ENCODE measurements around the gene TCEANC2. TPM values are rescaled to one million over a fixed set of nuclear protein-coding genes. Genes with fewer than 3 reads are reported as not detected.

TCEANC2 gene
- polyA plus RNA-seq, 1 of the 3 experiments (the other 2 are of a cell fraction): 4.7 TPM

- no peaks in the 10 kb centered on the region for H3K9me2 ChIP-seq
- ChIA-PET POLR2A (no interaction called here), CTCF (interaction anchor here (2.1 kb wide), 1 partner anchor 11 kb away, joined by 13 read pairs; no protein-coding TSS in a partner anchor)
- no peak overlapping the region for H2AFZ ChIP-seq (ENCODE audit: low read depth)
- no peak for TF ChIP-seq GATA2 (CRISPR knock-in tag; IDR thresholded peaks at IDR 0.05)
- no peak for TF ChIP-seq YY1 (IDR thresholded peaks at IDR 0.05; ENCODE audit: low read depth)
- TF ChIP-seq MXI1 (IDR thresholded peaks at IDR 0.05; ENCODE audit: low read depth, low read length): no peak
- TF ChIP-seq EZH2phosphoT487 (IDR thresholded peaks at IDR 0.05; ENCODE audit: borderline replicate concordance, low read depth): no peak
- no peak for TF ChIP-seq CTCF (IDR thresholded peaks at IDR 0.05)
- no peak for TF ChIP-seq RAD21 (IDR thresholded peaks at IDR 0.05; ENCODE audit: low read length)
- no peak for TF ChIP-seq PBX3 (IDR thresholded peaks at IDR 0.05)
- TF ChIP-seq ELF1 (IDR thresholded peaks at IDR 0.05): no peak
- TF ChIP-seq FOXJ3 (CRISPR knock-in tag; IDR thresholded peaks at IDR 0.05): no peak
- TF ChIP-seq IRF3 (IDR thresholded peaks at IDR 0.05; ENCODE audit: low read depth, low read length): no peak
- TF ChIP-seq NFIC (IDR thresholded peaks at IDR 0.05; ENCODE audit: borderline replicate concordance): no peak
- TF ChIP-seq SIN3A (IDR thresholded peaks at IDR 0.05; ENCODE audit: borderline replicate concordance, low read depth, low read length): no peak
- no peak for TF ChIP-seq RFX5 (IDR thresholded peaks at IDR 0.05; ENCODE audit: low read length)
- no peak for TF ChIP-seq MEF2A (IDR thresholded peaks at IDR 0.05; ENCODE audit: borderline replicate concordance, low read depth)
- no peak for TF ChIP-seq CHD2 (IDR thresholded peaks at IDR 0.05; ENCODE audit: low read length, partially characterized antibody)
- TF ChIP-seq FOXM1 (IDR thresholded peaks at IDR 0.05; ENCODE audit: low read depth): no peak
- TF ChIP-seq JUND (IDR thresholded peaks at IDR 0.05): no peak
- no peak for TF ChIP-seq USF1 (IDR thresholded peaks at IDR 0.05; ENCODE audit: borderline replicate concordance, low read depth)
- H3K9ac ChIP-seq: no peak overlapping the region
- no peaks in the 10 kb centered on the region for H3K79me2 ChIP-seq (ENCODE audit: insufficient read depth)
- no peak for DNase-seq
- no peaks in the 10 kb centered on the region for H4K20me1 ChIP-seq (ENCODE audit: insufficient read depth)
- H3K4me1 ChIP-seq (ENCODE audit: control insufficient read depth in 1 of 2, insufficient read depth in 2 of 2, low read depth in 1 of 2, low read length in 1 of 2): peaks cover 0 to 20% of the 10 kb centered on the region in 2 experiments; a peak in 2 of 4 replicates
- no peak overlapping the region for H3K4me3 ChIP-seq (ENCODE audit: low read depth in 2 of 2, low read length in 1 of 2)
- no peaks in the 10 kb centered on the region for H3K36me3 ChIP-seq (replicated peaks in 1 of 2; ENCODE audit: control insufficient read depth in 1 of 2, insufficient read depth in 2 of 2, low read length in 1 of 2)
- 36% methylated on average over 2 of the region's 2 CpGs for WGBS (ENCODE audit: low lambda C conversion rate)
- H3K4me2 ChIP-seq: no peak overlapping the region
- H3K9me3 ChIP-seq: no peaks in the 10 kb centered on the region
- H3K27ac ChIP-seq (ENCODE audit: low read depth in 2 of 2, low read length in 1 of 2): no peak overlapping the region
- H3F3A ChIP-seq (replicated peaks; ENCODE audit: insufficient read depth): no peaks in the 10 kb centered on the region
- H3K27me3 ChIP-seq (ENCODE audit: insufficient read depth): no peaks in the 10 kb centered on the region
Observed at GRCh38 chr1:54132495-54132894, 79.1 kb downstream of the TCEANC2 start.

All from SK-N-SH (cell line).